Testis (tissue), 3 donors: Measurements from ENCODE around the gene ADAM8. TPM values are rescaled to one million over a fixed set of nuclear protein-coding genes. Genes with fewer than 3 reads are reported as not detected.

Experiments
- DNase-seq: peaks from one replicate; pipeline ENCODE4 v3.0.0-alpha.2; 2019
- H3K27ac ChIP-seq, 2 donors: fragments of 200-600 bp; sonication (generic); one replicate each; pipeline ENCODE4 v1.5.1; 2019
- H3K27me3 ChIP-seq: fragments of 200-600 bp; sonication (generic); one replicate; pipeline ENCODE4 v1.5.1; 2019
- H3K36me3 ChIP-seq: fragments of 200-600 bp; sonication (generic); one replicate; pipeline ENCODE4 v1.5.1; 2017; ENCODE audit warnings: low read depth; ENCODE audit errors: missing control alignments
- H3K4me1 ChIP-seq: fragments of 200-600 bp; sonication (generic); one replicate; pipeline ENCODE4 v1.5.1; 2019
- H3K4me3 ChIP-seq, 2 donors: fragments of 200-600 bp; sonication (generic); one replicate each; pipeline ENCODE4 v1.5.1; 2017 to 2019
- H3K9me3 ChIP-seq: fragments of 200-600 bp; sonication (generic); one replicate; pipeline ENCODE4 v1.5.1; 2017
- POLR2A ChIP-seq: fragments of 450-650 bp; IDR thresholded peaks from one replicate; pipeline ENCODE4 v1.6.1; 2017; ENCODE audit warnings: antibody characterized with exemption, mild to moderate bottlenecking, moderate library complexity
- WGBS, 2 donors: methylation state at CpG; one replicate each; pipeline ENCODE4 v1.1.5; 2018; 5-methylcytosine and 5-hydroxymethylcytosine counted together
- intact Hi-C: fragments of 100-400 bp; cut with DNase I; formaldehyde crosslinking; loops from one replicate; pipeline ENCODE4 v1.15.1; 2023; ENCODE audit warnings: low total_unique reads
- polyA plus RNA-seq: library from polyadenylated mRNA; stranded (reverse); fragments of 350-450 nt; fragmentation: Illumina TruSeq; extraction: RNeasy Lipid Tissue Mini Kit (QIAGEN cat#74804); gene quantifications from one replicate; pipeline ENCODE4 v1.2.3, GENCODE V29; 2014; ENCODE audit warnings: low read depth, low replicate concordance; ENCODE audit not compliant: insufficient read depth
- total RNA-seq, 2 donors: library from RNA; depleted of rRNA; stranded (reverse); fragments of >200 nt; gene quantifications; one replicate each; pipeline ENCODE4 v1.2.3, GENCODE V29; 2016
- TF ChIP-seq, protein P1 (sequence below), 3 experiments: fragments of 450-650 bp in 2 of 3; fragments of 200-600 bp in 1 of 3; sonication (generic) in 1 of 3; IDR thresholded peaks; one replicate each; pipeline ENCODE4 v1.5.1; 2016 to 2019; ENCODE audit warnings: antibody characterized with exemption in 3 of 3, mild to moderate bottlenecking in 2 of 3, moderate library complexity in 1 of 3

The ADAM8 gene
- total and polyA plus RNA-seq, 3 donors from 2014 or later: 3.5 to 14.6 (median 12.8) TPM

- intact Hi-C loops: no loop called here
Observed at GRCh38 chr10:133316266-133316665, 39.6 kb upstream of the ADAM8 start.

GRCh38 chr10:133315847-133316246, 39.2 kb upstream of the ADAM8 start:
- intact Hi-C loops: no loop called here
- 60 to 72% methylated on average over 5 of the region's 5 CpGs for WGBS, 2 donors
- no peaks in the 10 kb centered on the region for H3K9me3 ChIP-seq

More at GRCh38 chr10:133316266-133316665, 39.6 kb upstream of the ADAM8 start:
- no peaks in the 10 kb centered on the region for H3K9me3 ChIP-seq
- no peak overlapping the region for H3K27ac ChIP-seq
- no peak for DNase-seq
- TF ChIP-seq POLR2A: no peak
- TF ChIP-seq, protein P1, sequence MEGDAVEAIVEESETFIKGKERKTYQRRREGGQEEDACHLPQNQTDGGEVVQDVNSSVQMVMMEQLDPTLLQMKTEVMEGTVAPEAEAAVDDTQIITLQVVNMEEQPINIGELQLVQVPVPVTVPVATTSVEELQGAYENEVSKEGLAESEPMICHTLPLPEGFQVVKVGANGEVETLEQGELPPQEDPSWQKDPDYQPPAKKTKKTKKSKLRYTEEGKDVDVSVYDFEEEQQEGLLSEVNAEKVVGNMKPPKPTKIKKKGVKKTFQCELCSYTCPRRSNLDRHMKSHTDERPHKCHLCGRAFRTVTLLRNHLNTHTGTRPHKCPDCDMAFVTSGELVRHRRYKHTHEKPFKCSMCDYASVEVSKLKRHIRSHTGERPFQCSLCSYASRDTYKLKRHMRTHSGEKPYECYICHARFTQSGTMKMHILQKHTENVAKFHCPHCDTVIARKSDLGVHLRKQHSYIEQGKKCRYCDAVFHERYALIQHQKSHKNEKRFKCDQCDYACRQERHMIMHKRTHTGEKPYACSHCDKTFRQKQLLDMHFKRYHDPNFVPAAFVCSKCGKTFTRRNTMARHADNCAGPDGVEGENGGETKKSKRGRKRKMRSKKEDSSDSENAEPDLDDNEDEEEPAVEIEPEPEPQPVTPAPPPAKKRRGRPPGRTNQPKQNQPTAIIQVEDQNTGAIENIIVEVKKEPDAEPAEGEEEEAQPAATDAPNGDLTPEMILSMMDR (IDR thresholded peaks at IDR 0.05): no peak
- WGBS, 2 donors: 52 to 71% methylated on average over 7 to 9 of the region's 9 CpGs
- no peak overlapping the region for H3K4me3 ChIP-seq
- H3K36me3 ChIP-seq: no peaks in the 10 kb centered on the region
- peaks cover 4% of the 10 kb centered on the region for H3K4me1 ChIP-seq
- H3K27me3 ChIP-seq: no peaks in the 10 kb centered on the region

GRCh38 chr10:133314911-133315310, 38.2 kb upstream of the ADAM8 start:
- DNase-seq: no peak
- H3K27me3 ChIP-seq: no peaks in the 10 kb centered on the region
- no peaks in the 10 kb centered on the region for H3K36me3 ChIP-seq
- intact Hi-C loops: no loop called here
- no peak overlapping the region for H3K4me3 ChIP-seq
- H3K27ac ChIP-seq: peak overlapping the region in 1 of 2 donors; percentile 45
- WGBS, 2 donors: 47 to 68% methylated on average over 12 of the region's 12 CpGs
- H3K4me1 ChIP-seq: peaks cover 4% of the 10 kb centered on the region
- no peaks in the 10 kb centered on the region for H3K9me3 ChIP-seq
- no peak for TF ChIP-seq POLR2A
- TF ChIP-seq, protein P1 (IDR thresholded peaks at IDR 0.05): no peak

More at GRCh38 chr10:133315847-133316246, 39.2 kb upstream of the ADAM8 start:
- no peak for DNase-seq
- no peaks in the 10 kb centered on the region for H3K36me3 ChIP-seq
- H3K27ac ChIP-seq: no peak overlapping the region
- TF ChIP-seq POLR2A: no peak
- TF ChIP-seq, protein P1 (IDR thresholded peaks at IDR 0.05): no peak
- H3K4me3 ChIP-seq: no peak overlapping the region
- no peaks in the 10 kb centered on the region for H3K27me3 ChIP-seq
- H3K4me1 ChIP-seq: peaks cover 4% of the 10 kb centered on the region

DNA sequence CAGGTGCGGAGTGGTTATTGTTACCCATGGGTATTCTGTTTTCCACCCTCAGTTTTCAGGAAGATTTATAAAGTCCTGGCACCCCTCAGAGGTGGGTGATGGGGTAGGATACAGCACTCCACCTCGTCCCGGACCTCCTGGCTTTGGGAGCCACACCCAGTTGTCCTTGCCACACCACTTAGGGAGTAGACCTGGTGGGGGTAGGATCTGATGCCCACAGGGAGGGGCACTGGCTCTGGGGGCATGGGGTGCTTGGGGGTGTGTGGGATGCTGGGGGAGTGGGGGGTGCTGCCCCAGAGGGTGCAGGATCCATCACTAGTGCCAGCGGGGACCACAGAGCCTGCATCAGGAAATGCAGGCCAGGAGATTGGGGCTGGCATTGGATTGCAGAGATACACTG, 36.5 kb upstream of the ADAM8 start:
- Histone ChIP-seq H3K27me3 (no peaks in the 10 kb centered on the region), H3K4me1 (no peaks in the 10 kb centered on the region), H3K4me3 (no peak overlapping the region), H3K9me3 (no peaks in the 10 kb centered on the region), H3K36me3 (no peaks in the 10 kb centered on the region), H3K27ac (peak overlapping the region in 1 of 2 donors; percentile 24)
- TF ChIP-seq POLR2A: no peak
- TF ChIP-seq, protein P1 (IDR thresholded peaks at IDR 0.05): no peak
- DNase-seq: no peak
- WGBS, 2 donors: 56 to 59% methylated on average over 4 of the region's 4 CpGs
- intact Hi-C loops: no loop called here

GRCh38 chr10:133312769-133313145, 36.1 kb upstream of the ADAM8 start:
- DNase-seq: no peak
- Histone ChIP-seq H3K36me3 (no peaks in the 10 kb centered on the region), H3K4me3 (no peak overlapping the region), H3K9me3 (no peaks in the 10 kb centered on the region), H3K27ac (no peak overlapping the region), H3K4me1 (peaks cover 4% of the 10 kb centered on the region), H3K27me3 (no peaks in the 10 kb centered on the region)
- intact Hi-C loops: no loop called here
- 89 to 95% methylated on average over 9 of the region's 9 CpGs for WGBS, 2 donors
- TF ChIP-seq POLR2A: no peak
